Glomerular visceral epithelial cell (primary cell): ENCODE measurements around the gene POLR1C.
"Not testable (repeated sequence)": the region's sequence is repeated elsewhere in the genome, so short reads cannot be mapped to it uniquely, and the experiment has no call there.

Experiments used
- DNase-seq: peaks from one replicate; pipeline ENCODE4 v3.0.0-alpha.2; 2016; ENCODE audit errors: extremely low spot score

The POLR1C gene

GRCh38 chr6:43509984-43510826 is 6.7 kb upstream of the POLR1C start, which contains the start of gene LRRC73:
Gene LRRC73 (minus strand): TSS chr6:43510346. CDS start chr6:43509785, 561 bp downstream.
- DNase-seq, result peak; percentile 82

GRCh38 chr6:43510827-43511163 is 6.1 kb upstream of the POLR1C start:
- DNase-seq, result no peak

GRCh38 chr6:43511824-43512415 is 5.0 kb upstream of the POLR1C start:
- no peak for DNase-seq

GRCh38 chr6:43515808-43516207 is 1.1 kb upstream of the POLR1C start:
- no peak for DNase-seq

GRCh38 chr6:43516367-43516696 is 557 bp upstream of the POLR1C start:
- no peak for DNase-seq

- no peak for DNase-seq
Measured at GRCh38 chr6:43517505-43518357, 842 bp downstream of the POLR1C start.

GRCh38 chr6:43520097-43520496 is 3.2 kb downstream of the POLR1C start:
- no peak for DNase-seq

- no peak for DNase-seq
Measured at GRCh38 chr6:43521836-43522235, 4.9 kb downstream of the POLR1C start.

- DNase-seq, result no peak
Measured at GRCh38 chr6:43522547-43523261, 5.8 kb downstream of the POLR1C start.

GRCh38 chr6:43523284-43523683 is 6.4 kb downstream of the POLR1C start:
- no peak for DNase-seq

- no peak for DNase-seq
Measured at GRCh38 chr6:43524483-43524961, 7.6 kb downstream of the POLR1C start.

- no peak for DNase-seq
Measured at GRCh38 chr6:43532201-43532600, 15.3 kb downstream of the POLR1C start.

GRCh38 chr6:43538986-43539385 is 22.1 kb downstream of the POLR1C start:
- DNase-seq, result not testable (repeated sequence)

GRCh38 chr6:43539409-43539808 is 22.5 kb downstream of the POLR1C start:
- DNase-seq, result not testable (repeated sequence)

GRCh38 chr6:43540507-43540906 is 23.6 kb downstream of the POLR1C start:
- no peak for DNase-seq

GRCh38 chr6:43541774-43542471 is 25.0 kb downstream of the POLR1C start:
- no peak for DNase-seq

- DNase-seq, result no peak
Measured at GRCh38 chr6:43544461-43544860, 27.6 kb downstream of the POLR1C start.

- no peak for DNase-seq
Measured at GRCh38 chr6:43547222-43547621, 30.3 kb downstream of the POLR1C start.

- not testable (repeated sequence) for DNase-seq
Measured at GRCh38 chr6:43557620-43558019, 40.7 kb downstream of the POLR1C start.

GRCh38 chr6:43559328-43559727 is 42.4 kb downstream of the POLR1C start:
- DNase-seq, result no peak

- DNase-seq, result peak; percentile 72
Measured at GRCh38 chr6:43570876-43571441, 54.1 kb downstream of the POLR1C start.
